HG03354 (cell line): ENCODE measurements around the gene FBXO11.

ENCODE experiments used
- ATAC-seq: cut with Tn5 transposase; IDR thresholded peaks from one replicate; pipeline ENCODE4 v1.9.1; 2021; ENCODE audit warnings: mild to moderate bottlenecking; ENCODE audit not compliant: unreplicated experiment, poor library complexity, severe bottlenecking

The FBXO11 gene

DNA sequence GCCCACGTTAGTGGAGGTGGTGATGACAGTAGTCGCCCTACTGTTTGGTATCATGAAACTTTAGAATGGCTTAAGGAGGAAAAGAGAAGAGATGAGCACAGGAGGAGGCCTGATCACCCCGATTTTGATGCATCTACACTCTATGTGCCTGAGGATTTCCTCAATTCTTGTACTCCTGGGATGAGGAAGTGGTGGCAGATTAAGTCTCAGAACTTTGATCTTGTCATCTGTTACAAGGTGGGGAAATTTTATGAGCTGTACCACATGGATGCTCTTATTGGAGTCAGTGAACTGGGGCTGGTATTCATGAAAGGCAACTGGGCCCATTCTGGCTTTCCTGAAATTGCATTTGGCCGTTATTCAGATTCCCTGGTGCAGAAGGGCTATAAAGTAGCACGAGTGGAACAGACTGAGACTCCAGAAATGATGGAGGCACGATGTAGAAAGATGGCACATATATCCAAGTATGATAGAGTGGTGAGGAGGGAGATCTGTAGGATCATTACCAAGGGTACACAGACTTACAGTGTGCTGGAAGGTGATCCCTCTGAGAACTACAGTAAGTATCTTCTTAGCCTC lies 107.2 kb downstream of the FBXO11 start:
- no peak for ATAC-seq

DNA sequence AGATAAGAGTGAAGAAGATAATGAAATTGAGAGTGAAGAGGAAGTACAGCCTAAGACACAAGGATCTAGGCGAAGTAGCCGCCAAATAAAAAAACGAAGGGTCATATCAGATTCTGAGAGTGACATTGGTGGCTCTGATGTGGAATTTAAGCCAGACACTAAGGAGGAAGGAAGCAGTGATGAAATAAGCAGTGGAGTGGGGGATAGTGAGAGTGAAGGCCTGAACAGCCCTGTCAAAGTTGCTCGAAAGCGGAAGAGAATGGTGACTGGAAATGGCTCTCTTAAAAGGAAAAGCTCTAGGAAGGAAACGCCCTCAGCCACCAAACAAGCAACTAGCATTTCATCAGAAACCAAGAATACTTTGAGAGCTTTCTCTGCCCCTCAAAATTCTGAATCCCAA lies 107.7 kb downstream of the FBXO11 start:
- no peak for ATAC-seq

DNA sequence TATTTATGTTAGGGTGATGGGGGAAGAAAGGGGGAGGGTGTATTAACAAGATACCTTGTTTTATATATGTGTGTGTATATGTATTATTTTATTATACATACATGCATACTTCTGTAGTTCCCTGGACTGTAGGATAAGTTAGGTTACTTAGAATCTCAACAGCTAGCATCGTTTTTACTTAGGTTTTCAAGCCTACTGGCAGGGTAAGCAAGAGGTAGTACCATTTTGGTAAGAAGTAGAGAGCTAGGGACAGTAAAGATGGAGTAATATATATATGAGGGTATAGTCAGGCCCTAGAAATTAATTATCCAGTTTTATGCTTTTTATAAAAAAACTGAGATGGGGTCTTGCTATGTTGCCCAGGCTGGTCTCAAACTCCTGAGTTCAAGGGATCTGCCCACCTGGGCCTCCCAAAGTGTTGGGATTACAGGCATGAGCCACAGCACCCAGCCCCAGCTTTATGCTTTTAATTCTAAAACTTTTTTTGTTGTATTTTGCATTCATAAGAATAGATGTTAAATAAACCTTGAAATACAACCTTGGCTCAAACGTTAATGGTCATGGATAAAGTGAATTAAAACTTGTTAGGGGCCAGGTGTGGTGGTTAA lies 110.1 kb downstream of the FBXO11 start:
- ATAC-seq: no peak

- ATAC-seq: no peak
Measured at GRCh38 chr2:47785986-47786385, 120.3 kb downstream of the FBXO11 start.

DNA sequence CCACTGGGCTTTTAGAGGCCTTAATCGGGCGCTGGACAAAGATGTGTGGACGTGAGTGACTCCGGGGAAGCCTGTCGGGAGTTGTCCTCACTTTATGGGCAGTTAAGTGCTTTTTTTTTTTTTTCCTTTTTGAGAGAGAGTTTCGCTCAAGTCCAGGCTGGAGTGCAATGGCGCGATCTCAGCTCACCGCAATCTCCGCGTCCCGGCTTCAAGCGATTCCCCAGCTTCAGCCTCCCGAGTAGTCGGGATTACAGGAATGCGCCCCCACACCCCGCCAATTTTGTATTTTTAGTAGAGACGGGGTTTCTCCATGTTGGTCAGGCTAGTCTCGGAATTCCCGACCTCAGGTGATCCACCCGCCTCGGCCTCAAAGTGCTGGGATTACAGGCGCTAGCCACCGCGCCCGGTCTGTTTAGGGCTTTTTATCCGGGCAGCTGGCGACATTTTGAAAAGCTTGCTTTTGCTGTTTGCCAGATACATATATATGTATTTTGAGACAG lies 121.9 kb downstream of the FBXO11 start:
- no peak for ATAC-seq

- peak; percentile 40 for ATAC-seq
Measured at GRCh38 chr2:47783486-47784351, 122.6 kb downstream of the FBXO11 start.

GRCh38 chr2:47782671-47783485 lies 123.4 kb downstream of the FBXO11 start, which contains the start of gene MSH6:
Gene MSH6 (plus strand): TSS chr2:47783145. CDS start chr2:47783234, 89 bp downstream.
- peak; percentile 83 for ATAC-seq

DNA sequence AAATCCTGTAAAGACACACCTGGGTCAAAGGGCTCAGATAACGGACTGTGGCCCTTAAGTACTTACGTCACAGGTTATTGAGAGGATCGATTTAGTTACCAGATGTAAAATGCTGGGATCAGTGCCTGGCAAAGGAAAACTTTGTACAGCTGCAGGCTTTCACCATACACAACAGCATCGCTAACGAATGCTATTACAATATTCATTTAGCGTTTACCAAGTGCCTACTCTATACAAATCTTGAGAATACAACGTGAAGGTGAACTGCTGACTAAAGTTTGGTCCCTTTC lies 124.0 kb downstream of the FBXO11 start:
- ATAC-seq: no peak

- ATAC-seq: no peak
Measured at GRCh38 chr2:47779426-47779790, 126.9 kb downstream of the FBXO11 start.

DNA sequence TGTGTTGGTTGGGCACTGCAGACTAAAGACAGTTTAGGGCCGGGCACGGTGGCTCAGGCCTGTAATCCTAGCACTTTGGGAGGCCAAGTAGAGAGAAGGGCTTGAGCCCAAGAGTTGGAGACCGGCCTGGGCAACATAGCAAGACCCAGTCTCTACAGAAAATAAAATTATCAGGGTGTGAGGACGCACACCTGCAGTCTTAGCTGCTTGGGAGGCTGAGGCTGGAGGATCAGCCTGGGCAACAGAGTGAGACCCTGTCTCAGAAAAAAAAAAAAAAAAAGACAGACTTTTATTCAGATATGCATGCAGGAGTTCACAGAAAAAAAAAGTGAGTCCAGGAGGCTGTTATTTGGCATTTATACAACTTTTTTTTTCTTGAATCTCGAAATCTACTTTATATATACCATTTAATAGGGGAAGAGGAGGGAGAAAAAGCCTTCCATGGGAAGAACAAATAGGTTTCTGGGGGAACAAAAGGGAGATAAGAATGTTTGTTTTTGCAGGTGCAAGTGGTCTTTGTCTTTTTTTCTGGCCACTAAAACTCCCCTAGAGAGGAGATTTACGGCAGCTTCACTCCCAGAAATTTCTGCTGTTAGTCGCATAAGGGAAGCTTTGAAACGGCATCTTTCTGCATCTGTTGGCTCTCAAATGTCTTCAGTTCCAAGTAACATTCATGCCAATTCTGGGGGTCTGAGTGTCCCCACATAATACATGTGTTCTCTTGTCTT lies 127.4 kb downstream of the FBXO11 start:
- ATAC-seq: no peak

DNA sequence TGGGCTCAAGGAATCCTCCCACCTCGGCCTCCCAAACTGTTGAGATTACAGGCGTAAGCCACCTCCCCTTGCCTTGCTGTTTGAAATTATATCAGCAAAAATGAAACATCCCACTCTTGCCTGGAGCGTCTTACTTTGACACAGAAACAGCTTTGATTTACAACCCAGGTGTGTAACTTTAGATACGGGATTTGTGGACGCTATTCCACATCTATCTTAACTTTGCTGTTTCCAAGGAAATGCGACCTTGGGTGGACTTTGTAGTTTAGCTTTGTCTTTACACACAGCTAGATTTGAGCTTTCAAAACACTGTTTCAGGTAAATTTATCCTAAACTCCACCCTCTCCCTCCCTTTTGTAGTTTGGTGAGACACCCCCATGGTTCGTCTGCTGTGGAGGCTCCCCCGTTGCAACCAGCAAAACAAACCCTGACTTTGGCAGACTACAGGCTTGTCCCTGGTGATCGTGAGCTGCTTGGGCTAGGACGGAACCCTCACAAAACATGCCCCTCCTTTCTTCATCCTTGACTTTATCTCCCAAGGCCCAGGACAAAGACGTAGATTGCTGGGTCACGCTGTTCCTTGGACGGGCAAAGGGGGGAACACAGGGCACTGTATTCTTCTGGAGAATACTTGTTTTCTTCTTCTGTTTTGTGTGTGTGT lies 128.9 kb downstream of the FBXO11 start:
- ATAC-seq: no peak

DNA sequence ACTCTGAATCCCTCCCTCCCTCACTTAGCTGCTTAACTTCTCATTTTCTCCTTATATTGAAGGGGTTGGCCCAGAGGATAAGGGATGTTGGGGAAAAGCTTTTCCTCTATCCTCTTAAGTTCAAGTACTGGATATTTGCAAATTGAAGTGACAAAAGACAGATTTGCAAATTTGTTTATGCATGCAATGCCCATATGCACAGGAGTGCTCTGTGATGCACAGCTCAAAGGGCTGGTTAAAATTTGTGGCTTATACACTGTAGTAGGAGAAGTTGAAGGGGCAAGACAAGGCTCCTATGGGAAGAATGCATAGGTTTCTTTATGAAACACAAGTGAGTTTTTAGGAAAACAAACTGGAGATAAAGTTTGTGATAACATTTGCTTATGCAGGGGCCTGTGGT lies 131.7 kb downstream of the FBXO11 start:
- ATAC-seq: no peak

DNA sequence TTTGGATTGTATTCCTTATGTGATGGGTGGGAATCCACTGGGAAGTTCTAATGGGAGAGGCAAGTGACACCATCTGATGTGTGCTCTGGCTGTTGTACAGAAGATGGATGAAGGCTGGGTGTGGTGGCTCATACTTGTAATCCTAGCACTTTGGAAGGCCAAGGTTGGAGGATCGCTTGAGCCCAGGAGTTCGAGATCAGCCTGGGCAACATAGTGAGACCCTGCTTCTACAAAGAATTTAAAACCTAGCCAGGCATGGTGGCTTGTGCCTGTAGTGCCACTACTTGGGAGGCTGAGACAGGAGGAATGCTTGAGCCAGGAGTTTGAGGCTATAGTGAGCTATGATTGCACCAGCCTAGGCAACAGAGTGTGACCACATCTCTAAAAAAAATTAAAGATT lies 134.0 kb downstream of the FBXO11 start:
- no peak for ATAC-seq

- no peak for ATAC-seq
Measured at GRCh38 chr2:47771211-47771610, 135.1 kb downstream of the FBXO11 start.

- ATAC-seq: no peak
Measured at GRCh38 chr2:47769318-47769717, 137.0 kb downstream of the FBXO11 start.

DNA sequence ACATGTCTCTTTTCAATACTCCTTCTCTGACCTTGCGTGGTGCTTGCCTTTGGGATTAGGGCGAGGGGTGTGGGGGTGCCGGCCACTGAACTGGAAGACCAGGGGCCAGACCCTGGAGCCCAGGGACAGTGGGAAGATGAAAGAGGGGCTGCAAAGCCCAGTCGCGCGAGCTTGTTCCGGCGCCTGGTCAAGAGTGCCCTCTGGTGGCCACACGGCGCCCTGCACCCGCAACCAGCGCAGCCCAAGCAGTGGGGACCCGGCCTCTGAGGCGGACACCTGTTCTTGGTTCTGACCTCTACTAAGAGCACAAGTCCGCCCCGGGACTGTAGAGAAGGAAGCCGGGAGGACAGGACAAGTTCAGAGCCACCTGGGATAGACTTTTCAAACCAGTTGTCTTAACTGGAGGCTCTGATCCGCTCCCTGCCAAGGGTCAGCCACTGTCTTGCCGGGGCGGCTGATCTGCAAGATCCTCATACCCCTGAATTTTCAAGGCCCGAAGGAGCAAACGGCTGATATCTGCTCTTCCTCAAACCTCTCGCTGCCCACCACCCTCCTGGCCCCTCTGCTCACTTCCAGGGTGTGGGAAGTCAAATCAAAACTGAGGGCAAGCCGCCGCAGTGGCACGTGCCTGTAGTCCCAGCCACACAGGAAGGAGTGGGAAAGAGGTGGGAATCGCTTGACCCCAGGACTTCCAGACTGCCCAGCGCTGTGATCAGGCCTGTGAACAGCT lies 138.3 kb downstream of the FBXO11 start:
- peak; percentile 73 for ATAC-seq

GRCh38 chr2:47767497-47767844 lies 138.8 kb downstream of the FBXO11 start:
- peak; percentile 10 for ATAC-seq

- peak; percentile 31 for ATAC-seq
Measured at GRCh38 chr2:47751856-47752414, 154.4 kb downstream of the FBXO11 start.
